DMS79 treated with DMSO at 0.1 percent for 48 hours (cell line): ENCODE measurements around the gene GREB1L.
"Not testable (repeated sequence)": the region's sequence is repeated elsewhere in the genome, so short reads cannot be mapped to it uniquely, and the experiment has no call there.

Source experiments
- DNase-seq: peaks from one replicate; lab custom pipeline; 2025; lab: John Stamatoyannopoulos, UW

The GREB1L gene

GRCh38 chr18:21366896-21367295 is 124.9 kb downstream of the GREB1L start:
- no peak for DNase-seq

DNA sequence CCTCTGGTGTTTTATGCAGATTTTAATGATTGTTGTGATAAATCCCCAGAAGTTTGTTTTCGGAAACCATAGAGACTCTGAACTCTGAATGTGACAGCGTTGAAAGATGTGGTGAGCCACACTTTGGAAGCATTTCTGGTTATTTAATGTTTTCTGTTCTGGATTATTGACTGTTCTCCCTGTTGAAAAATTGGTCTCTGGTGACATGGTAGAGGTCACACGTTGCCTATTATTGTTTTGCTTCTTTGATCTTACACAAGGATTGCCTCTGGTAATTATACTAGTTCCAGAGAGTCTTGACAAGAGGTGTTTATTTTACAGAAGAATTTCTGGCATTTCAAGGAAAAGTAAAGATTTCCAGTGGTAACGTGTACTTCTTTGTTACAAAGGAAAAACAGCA is 127.1 kb downstream of the GREB1L start:
- DNase-seq: no peak

DNA sequence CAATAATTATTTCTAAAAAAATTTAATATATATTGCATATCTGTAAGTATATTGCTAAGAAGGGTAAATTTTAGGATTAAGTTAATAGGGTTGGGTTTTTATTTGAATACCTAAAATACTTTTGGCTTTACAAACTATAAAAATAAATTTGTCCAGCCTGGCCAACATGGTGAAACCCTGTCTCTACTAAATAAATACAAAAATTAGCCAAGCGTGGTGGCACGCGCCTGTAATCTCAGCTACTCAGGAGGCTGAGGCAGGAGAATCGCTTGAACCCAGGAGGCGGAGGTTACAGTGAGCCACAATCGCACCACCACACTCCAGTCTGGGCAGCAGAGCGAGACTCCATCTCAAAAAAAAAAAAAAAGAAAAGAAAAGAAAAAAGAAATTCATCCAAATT is 127.6 kb downstream of the GREB1L start:
- DNase-seq: not testable (repeated sequence)

- no peak for DNase-seq
These were observed 141.0 kb downstream of the GREB1L start for GRCh38 chr18:21383031-21383430.

DNA sequence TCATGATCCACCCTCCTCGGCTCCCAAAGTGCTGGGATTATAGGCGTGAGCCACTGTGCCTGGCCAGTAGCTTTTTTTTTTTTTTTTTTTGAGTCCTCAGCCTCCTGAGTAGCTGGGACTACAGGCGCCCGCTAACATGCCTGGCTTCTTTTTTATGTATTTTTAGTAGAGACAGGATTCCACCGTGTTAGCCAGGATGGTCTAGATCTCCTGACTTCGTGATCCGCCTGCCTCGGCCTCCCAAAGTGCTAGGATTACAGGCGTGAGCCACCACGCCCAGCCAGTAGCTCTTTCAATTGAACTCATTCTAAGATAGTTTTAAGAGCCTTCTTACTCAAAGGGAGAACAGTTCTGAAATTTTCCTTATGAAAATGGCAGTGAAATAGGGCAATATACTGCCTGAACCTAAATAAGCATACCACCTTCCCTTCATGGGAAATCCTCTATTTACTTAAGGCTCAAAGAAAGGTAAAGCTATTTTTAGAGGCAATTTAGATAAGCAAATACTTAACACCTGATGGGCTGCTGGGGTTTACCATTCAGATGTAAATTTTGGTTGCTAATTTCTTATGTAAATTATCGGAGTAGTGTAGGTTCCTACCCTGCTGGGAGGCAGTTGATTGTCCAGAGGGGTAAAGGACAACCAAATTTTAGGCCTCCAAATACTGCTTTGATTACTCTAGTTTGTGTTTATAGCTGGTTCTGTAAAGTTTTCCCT is 144.7 kb downstream of the GREB1L start:
- no peak for DNase-seq

- no peak for DNase-seq
These were observed 145.9 kb downstream of the GREB1L start for GRCh38 chr18:21387886-21388285.

DNA sequence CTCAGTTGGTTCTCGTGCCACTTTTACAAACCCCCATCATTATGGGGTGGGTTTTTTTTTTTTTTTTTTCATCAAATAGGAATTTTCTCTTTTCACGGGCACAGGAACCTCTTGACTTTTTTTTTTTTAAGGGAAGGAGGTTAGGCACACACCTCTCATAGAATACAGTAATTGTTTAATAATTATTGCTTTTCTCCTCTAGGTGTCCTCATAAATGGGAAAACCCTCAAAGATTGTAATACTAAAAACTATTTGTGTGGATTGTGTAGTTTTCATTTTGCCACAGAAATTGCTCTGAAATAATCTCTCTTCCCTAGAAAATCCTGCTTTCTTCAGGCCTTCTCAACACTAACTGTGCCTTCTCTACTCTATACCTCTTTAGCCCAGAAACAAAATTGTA is 147.3 kb downstream of the GREB1L start:
- DNase-seq: no peak

DNA sequence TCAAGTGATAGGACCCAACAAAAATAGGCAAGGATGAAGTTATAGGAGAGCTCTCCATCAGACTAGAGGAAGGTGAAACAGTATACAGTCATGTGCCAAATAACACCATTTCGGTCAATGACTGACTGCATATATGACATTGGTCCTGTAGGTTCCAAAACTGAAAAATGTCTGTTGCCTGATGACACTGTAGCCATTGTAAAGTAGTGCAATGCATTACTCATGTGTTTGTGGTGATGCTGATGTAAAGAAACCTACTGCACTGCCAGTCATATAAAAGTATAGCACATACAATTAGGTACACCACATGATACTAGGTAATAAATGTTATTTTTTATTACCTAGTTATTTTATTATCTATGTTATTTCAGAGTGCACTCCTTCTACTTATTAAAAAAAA is 147.9 kb downstream of the GREB1L start:
- no peak for DNase-seq

- no peak for DNase-seq
These were observed 149.1 kb downstream of the GREB1L start for GRCh38 chr18:21391074-21391673.

GRCh38 chr18:21393986-21394385 is 152.0 kb downstream of the GREB1L start:
- no peak for DNase-seq

GRCh38 chr18:21398121-21398520 is 156.1 kb downstream of the GREB1L start:
- DNase-seq: no peak

DNA sequence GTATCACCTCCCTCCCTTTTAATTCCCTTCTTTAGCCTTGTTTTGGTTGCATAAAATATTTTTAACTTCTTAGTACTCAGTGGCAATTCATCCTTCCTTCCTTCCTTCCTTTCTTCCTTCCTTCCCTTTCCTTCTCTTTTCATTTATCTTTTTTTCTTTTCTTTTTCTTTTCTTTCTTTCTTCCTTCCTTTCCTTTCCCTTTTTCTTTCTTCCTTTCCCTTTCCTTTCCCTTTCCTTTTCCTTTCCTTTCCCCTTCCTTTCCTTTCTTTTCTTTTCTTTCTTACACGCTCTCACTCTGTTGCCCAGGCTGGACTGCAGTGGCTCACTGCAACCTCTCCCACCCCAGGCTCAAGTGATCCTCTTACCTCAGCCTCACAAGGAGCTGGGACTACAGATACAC is 160.2 kb downstream of the GREB1L start:
- DNase-seq: no peak

DNA sequence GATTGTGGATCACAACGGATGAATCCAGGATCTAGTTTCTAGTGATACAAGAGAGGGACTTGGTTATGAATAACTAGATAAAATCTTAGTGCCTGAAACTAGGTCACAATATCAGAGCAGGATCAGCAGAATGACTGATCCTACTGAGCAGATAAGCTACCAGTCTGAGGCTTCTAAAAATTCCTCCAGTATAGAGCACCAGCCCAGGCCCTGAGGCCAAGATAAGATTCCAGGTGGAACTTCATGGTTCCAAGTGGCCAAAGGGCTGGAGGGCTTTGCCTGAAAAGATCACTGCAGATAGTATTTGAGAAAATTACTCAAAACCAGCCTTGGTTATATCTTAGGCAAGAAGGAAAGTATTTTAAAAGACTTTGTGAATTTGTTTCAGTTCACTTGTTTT is 162.4 kb downstream of the GREB1L start:
- DNase-seq: no peak

DNA sequence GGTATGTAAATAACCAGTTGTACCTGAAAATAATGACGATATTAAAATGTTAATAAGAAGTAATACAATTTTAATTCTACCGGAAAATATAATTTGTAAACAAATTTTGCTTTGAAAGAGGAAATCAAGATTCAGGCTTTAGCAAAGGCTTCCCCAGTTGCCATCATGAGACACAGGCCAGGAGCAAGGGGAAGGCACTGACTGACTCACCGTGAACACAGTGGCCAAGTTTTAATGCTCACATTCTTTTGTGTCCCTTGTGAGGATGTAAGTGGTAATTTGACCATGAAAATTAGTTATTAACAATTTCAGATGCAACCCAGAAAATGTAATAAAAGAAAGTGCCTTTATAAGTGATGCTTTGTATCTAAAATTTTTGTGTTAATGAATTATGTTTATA is 164.1 kb downstream of the GREB1L start:
- no peak for DNase-seq

GRCh38 chr18:21408681-21409080 is 166.6 kb downstream of the GREB1L start:
- no peak for DNase-seq

DNA sequence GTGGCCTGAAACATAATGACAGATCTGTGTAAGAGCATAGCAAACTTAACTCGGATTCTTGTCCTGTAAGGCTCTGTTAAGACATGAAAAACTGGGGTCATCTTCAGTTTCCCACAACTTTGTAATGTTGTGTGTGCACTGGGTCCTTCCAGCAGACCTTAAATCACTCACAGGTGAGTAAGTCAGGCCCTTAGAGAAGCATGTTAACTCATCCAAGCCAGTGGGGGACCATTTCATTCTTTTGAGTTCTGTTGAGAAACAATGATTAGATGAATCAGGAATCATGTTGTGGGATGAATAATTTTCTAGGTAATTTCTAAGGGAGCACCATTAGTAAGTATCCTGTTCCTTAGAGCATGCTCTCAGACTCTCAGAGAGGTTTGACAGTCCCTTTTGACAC is 191.4 kb downstream of the GREB1L start:
- DNase-seq: no peak

DNA sequence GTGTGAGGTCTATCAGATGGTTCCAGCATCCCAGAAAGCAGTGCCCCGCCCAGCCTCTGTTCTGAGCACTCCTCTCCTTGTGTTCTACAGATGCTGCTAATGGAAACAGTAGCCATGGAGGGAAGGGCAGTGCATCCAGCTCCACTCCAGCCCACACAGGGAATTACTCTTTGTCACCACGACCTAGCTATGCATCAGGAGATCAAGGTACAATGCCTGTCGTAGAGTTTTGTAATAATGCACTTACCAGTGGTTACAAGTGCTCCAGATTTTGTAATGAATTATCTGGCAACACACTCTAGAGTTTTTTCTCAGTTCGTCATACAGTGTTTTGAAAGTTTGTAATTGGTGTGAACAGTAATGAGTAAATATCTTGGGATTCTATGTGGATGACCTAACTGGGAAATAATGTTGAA is 197.4 kb downstream of the GREB1L start:
- DNase-seq: no peak

- DNase-seq: no peak
These were observed 199.6 kb downstream of the GREB1L start for GRCh38 chr18:21441670-21442069.

- DNase-seq: no peak
These were observed 201.9 kb downstream of the GREB1L start for GRCh38 chr18:21443776-21444464.

DNA sequence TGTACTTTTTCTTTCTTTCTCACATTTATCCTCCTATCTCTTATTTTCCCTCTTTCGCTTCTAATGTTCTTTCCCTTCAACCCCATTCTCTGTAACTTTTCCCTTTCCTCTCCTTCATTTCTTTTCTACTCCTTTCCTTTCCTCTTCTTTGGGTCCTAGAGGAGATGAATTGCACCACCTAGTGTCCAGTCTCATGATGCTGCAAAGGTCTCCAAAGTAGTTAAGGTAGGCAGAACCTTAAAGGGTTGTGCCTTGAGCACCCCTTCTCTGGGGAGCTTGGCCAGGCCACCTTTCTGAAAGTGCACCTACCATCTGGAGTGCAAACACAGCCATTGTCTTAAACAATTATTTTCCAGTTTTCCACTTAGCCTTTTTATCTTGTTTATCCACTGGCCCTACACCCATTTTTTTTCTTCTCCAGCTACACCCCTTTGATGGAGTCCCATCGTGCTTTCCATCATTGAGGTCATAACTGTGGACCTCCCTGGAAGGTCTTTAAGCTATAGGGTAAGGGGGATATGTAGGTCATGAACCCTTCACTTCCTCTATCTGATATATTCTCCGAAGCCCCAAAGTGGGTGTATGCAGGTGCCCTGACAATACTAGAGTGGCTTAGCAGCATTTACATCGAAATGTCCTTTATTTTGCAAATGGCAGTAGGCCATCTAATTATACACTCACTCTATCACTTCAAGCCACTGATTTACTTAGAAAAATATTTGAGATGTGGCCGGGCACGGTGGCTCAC is 202.6 kb downstream of the GREB1L start:
- no peak for DNase-seq

DNA sequence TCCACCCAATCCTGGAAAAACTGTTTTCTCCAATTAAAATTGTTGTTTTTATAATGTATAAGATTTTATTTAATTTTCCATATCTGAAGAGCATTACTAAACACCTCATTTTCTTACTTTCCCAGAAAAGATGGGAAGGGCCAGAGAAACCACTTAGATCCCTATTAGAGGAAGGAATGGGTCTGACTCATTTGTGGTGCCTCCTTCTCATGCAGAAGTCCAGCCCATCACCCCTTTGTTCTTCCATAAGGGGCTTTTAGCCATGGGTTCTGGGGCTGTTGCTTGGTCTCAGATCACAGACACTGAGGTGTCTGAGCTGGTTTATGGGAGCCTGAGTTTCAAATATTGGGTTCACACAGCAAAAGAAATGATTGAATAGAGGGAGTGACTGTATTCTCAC is 206.3 kb downstream of the GREB1L start:
- no peak for DNase-seq

- DNase-seq: no peak
These were observed 207.6 kb downstream of the GREB1L start for GRCh38 chr18:21449367-21450290.
